Vagina (tissue), 2 donors: ENCODE results near the gene NUBPL.

Experiments
- CTCF ChIP-seq, 3 experiments: fragments of 450-650 bp in 2 of 3; fragments of 200-600 bp in 1 of 3; sonication (generic) in 1 of 3; IDR thresholded peaks; one replicate each; pipeline ENCODE4 v1.5.1; 2017 to 2019; ENCODE audit warnings: antibody characterized with exemption in 3 of 3, mild to moderate bottlenecking in 2 of 3, moderate library complexity in 2 of 3
- POLR2A ChIP-seq, 2 donors: fragments of 450-650 bp; IDR thresholded peaks; one replicate each; pipeline ENCODE4 v1.6.1; 2017; ENCODE audit warnings: antibody characterized with exemption in 2 of 2, mild to moderate bottlenecking in 2 of 2, moderate library complexity in 2 of 2
- POLR2AphosphoS5 ChIP-seq, 2 donors: sonication (generic); formaldehyde crosslinking; IDR thresholded peaks; one replicate each; pipeline ENCODE4 v1.9.0; 2017; ENCODE audit warnings: antibody characterized with exemption in 2 of 2, mild to moderate bottlenecking in 2 of 2, low read depth in 1 of 2; ENCODE audit not compliant: insufficient read depth in 1 of 2

DNA sequence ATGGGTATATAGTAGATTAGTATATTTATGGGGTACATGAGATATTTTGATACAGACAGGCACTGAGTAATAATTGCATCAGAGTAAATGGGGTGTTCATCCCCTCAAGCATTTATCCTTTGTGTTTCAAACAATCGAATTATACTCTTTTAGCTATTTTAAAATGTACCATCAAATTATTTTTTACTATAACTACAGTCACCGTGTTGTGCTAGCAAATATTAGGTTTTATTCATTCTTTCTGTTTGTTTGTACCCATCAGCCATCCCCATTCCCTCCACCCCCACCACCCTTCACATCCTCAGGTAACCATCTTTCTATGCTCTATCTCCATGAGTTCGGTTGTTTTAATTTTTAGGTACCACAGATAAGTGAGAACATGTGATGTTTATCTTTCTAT is 115.8 kb downstream of the NUBPL start:
- TF ChIP-seq CTCF (IDR thresholded peaks at IDR 0.05) = no peak
- TF ChIP-seq POLR2A (IDR thresholded peaks at IDR 0.05) = no peak
- no peak for TF ChIP-seq POLR2AphosphoS5 (IDR thresholded peaks at IDR 0.05; ENCODE audit: insufficient read depth in 1 of 2, low read depth in 1 of 2)
